A549 treated with RU486 at 1 μM for 4 hours (cell line): ENCODE measurements around the gene PAK4. TPM values are rescaled to one million over a fixed set of nuclear protein-coding genes. Genes with fewer than 3 reads are reported as not detected.

ENCODE experiments used
- total RNA-seq: library from RNA; stranded (reverse); fragments of 200-300 nt; extraction: Qiagen RNA extraction; gene quantifications from 5 replicates; pipeline ENCODE4 v1.2.3, GENCODE V29; 2022; ENCODE audit warnings: low read depth

PAK4 gene
- 84.6 to 124 TPM (median 114 TPM) in 5 replicates for total RNA-seq

DNA sequence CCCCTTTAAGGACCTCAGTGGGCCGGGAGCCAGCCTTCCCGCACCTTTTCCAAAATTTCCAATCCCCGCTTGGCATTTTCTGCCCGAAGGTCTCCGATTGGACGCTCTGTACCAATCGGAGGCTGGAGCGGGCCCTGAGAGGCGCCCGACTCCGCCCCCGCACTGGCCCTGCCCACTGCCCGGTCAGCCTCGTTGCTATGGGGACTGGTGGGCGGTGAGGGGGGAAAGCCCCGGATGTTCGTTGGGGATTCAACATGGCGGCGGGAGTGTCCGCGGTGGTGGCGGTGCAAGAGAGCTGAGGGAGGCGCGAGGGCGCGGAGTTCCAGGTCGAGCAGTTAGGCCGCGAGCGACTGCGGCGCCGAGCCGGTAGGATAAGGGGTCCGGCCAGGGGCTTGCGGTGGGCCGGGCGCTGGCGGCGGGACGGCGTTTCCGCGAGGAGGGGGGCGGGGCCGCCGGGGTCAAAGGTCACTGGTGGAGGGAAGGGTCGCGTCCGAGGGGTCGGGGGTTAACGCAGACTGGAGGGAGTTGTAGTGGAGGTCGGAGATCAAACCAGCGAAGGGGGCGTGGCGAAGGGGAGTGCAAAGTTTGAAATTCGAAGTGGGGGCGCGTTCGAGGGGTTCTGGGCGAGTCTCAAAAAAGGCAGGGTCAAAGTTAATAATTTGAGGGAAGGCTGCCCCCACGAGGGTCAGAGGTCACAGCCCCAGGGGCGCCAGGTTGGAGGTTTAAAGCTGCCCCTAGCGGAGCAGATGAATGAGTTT is at the start of gene PAK4:
TSS of gene PAK4 (plus strand) at position 233 of the 758 bp plus-strand sequence. CDS start 43,768 bp downstream, outside the sequence.

DNA sequence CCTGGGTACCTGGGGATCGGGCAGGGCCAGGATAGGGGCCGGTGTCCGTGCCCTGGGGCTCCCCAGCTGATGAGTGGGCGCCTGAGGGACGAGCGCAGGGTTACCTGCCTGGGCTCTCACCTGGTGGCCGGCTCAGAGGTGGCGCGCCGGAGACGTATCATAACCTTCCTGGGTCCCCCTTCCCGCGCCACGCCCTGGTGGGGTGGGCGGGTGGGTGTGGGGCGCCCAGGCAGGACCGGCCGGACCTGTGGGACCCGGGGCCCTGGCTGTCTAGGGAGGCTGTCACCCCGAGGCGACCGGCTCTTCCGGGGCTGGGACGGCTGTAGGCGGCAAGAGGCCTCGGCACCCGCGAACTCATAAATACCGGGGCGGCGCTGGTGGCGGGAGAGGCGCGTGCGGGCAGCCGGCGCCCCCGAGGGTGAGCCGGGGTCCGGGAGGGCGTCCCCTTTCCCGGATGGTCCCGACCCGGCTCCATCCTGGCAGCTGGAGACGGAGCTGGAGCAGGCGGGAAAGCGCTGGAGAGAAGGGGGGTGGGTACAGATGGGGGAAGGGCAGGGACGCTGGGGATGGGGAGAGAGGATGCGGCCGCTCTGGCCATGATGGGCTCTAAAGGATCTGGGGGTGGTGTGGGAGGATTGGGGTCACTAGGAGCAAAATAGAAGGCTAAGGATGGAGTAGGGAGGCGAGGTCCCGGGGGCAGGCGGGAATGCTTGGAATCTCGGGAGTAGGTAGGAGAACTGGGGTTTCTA is 41.4 kb upstream of the PAK4 start, which contains the start of gene ACP7:
TSS of gene ACP7 (plus strand) at position 386 of the 749 bp plus-strand sequence. CDS start 902 bp downstream, outside the sequence.

DNA sequence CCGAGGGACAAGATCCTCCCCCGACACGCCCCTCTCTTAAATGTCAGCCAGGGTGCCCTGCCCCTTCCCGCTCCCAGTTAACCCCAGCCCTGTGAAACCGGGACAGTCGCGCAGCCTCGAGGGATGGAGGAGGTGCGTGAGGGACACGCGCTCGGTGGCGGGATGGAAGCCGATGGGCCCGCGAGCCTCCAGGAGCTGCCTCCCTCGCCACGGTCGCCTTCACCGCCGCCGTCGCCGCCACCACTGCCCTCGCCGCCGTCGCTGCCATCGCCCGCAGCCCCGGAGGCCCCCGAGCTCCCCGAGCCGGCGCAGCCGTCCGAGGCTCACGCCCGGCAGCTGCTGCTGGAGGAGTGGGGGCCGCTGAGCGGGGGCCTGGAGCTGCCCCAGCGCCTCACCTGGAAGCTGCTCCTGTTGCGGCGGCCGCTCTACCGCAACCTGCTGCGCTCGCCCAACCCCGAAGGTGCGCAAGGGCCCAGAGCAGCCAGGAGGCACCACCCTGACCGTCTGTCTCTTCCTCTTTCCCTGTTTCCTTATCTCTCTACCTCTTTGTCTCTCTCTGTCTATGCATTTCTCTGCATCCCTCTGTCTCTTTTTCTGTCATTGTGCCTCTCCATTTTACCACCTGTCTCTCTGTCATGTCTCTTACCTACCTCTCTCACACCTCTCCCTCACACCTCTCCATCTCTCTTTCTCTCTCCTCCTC is 71.4 kb downstream of the PAK4 start, which contains the start of gene NCCRP1:
TSS of gene NCCRP1 (plus strand) at position 105 of the 703 bp plus-strand sequence. CDS start at position 124, 19 bp downstream.

DNA sequence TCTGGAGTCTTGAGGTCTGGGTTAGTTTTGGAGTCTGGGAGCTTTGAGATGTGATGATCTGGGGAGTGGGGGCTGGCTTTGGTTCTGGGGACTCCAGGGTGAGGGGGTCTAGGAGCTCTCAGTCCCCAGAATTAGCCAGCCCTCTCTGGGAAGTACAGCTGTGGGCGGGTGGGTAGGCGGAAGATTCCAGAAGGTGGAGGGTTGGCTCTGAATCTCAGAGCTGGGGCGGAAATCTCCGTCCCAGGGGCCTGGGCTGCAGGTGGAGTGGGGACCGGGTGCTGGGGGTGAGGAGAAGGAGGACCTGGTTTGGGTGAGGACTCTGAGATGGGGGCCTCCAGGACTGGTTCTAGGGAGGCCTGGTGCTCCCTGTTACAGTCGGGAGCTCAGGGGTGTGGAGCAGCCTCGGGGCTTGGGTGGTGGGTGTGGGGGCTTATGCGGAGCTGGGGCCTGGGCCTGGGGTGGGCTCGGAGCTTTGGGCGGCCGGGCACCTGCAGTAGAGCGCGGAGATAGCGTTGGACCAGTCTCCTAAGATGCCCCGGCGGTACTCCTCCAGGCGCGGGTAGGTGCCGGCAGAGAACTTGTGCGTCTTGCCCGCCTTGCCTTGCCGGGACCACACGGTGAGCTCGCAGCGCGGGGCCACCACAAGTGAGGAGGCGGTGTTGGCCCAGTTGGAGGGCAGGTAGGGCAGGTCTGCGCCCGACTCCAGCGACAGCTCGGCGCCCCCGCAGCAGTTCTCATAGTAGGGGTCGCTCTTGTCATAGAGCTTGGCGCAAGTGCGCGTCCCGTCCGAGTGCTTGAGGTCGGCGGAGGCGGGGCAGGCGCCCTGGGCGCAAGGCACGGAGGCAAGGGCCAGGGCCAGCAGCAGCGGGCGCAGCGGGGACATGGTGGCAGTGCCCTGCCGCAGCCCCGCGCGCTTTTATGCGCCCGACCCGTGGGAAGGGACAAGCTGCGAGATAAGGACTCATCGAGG is 78.1 kb downstream of the PAK4 start, which contains the start of gene SYCN:
TSS of gene SYCN (minus strand) at position 892 of the 970 bp plus-strand sequence. CDS start at position 883, 9 bp downstream.

Other genes starting within 250 kb of the PAK4 start
- 1.8 to 4.3 TPM (median 2.4 TPM) in 5 replicates for gene RINL, start 247.5 kb upstream of the PAK4 start, total RNA-seq
- 30.9 to 39.0 TPM (median 35.8 TPM) in 5 replicates for gene SIRT2, start 226.2 kb upstream of the PAK4 start, total RNA-seq
- 64.6 to 117 TPM (median 111 TPM) in 5 replicates for gene NFKBIB, start 225.8 kb upstream of the PAK4 start, total RNA-seq
- gene CCER2, start 213.6 kb upstream of the PAK4 start, total RNA-seq, result 0.60 to 1.0 TPM (median 0.77 TPM) in 5 replicates
- gene SARS2, start 195.0 kb upstream of the PAK4 start, total RNA-seq, result 47.0 to 60.3 TPM (median 55.3 TPM) in 5 replicates
- gene MRPS12, start 194.8 kb upstream of the PAK4 start, total RNA-seq, result 197 to 307 TPM (median 299 TPM) in 5 replicates
- 63.6 to 91.5 TPM (median 81.3 TPM) in 5 replicates for gene FBXO17, start 150.0 kb upstream of the PAK4 start, total RNA-seq
- gene FBXO27, start 93.2 kb upstream of the PAK4 start, total RNA-seq, result 3.5 to 7.1 TPM (median 4.6 TPM) in 5 replicates
- gene ACP7, start 41.4 kb upstream of the PAK4 start, total RNA-seq, result 0.14 to 0.24 TPM (median 0.17 TPM) in 4 of 5 replicates, not detected in the other
- gene NCCRP1, start 71.2 kb downstream of the PAK4 start, total RNA-seq, result 1.1 to 1.7 TPM (median 1.5 TPM) in 5 replicates
- gene SYCN, start 78.5 kb downstream of the PAK4 start, total RNA-seq, result not detected in 5 replicates
- not detected in 5 replicates for gene IFNL3, start 119.2 kb downstream of the PAK4 start, total RNA-seq
- not detected in 5 replicates for gene IFNL4, start 123.1 kb downstream of the PAK4 start, total RNA-seq
- not detected in 5 replicates for gene IFNL2, start 142.6 kb downstream of the PAK4 start, total RNA-seq
- gene IFNL1, start 170.6 kb downstream of the PAK4 start, total RNA-seq, result 0.23 to 0.28 TPM in 2 of 5 replicates, not detected in the others
- 8.1 to 13.5 TPM (median 12.4 TPM) in 5 replicates for gene LRFN1, start 195.1 kb downstream of the PAK4 start, total RNA-seq
- 0.66 to 0.81 TPM (median 0.67 TPM) in 3 of 5 replicates, not detected in the others for gene GMFG, start 210.3 kb downstream of the PAK4 start, total RNA-seq
- 108 to 185 TPM (median 171 TPM) in 5 replicates for gene SAMD4B, start 216.6 kb downstream of the PAK4 start, total RNA-seq